Measurements from ENCODE around the gene LRRC37A.
"Not testable (repeated sequence)": the region's sequence is repeated elsewhere in the genome, so short reads cannot be mapped to it uniquely, and the experiment has no call there.

LRRC37A gene

GRCh38 chr17:46294831-46295230 lies at the start of gene LRRC37A:
TSS of gene LRRC37A (plus strand) at chr17:46295131. CDS start at chr17:46295134, 3 bp downstream.
- H3K9me3 ChIP-seq (ENCODE audit: severe bottlenecking); DNase-seq (ENCODE audit: low spot score); H3K27ac ChIP-seq (ENCODE audit: poor library complexity, severe bottlenecking); ATAC-seq (ENCODE audit: low read depth); H3K4me1 ChIP-seq (ENCODE audit: insufficient read depth, poor library complexity, severe bottlenecking); H3K4me3 ChIP-seq (ENCODE audit: severe bottlenecking); H3K36me3 ChIP-seq (ENCODE audit: low read depth); H3K27me3 ChIP-seq (ENCODE audit: insufficient read depth, poor library complexity, severe bottlenecking): not testable (repeated sequence)

DNA sequence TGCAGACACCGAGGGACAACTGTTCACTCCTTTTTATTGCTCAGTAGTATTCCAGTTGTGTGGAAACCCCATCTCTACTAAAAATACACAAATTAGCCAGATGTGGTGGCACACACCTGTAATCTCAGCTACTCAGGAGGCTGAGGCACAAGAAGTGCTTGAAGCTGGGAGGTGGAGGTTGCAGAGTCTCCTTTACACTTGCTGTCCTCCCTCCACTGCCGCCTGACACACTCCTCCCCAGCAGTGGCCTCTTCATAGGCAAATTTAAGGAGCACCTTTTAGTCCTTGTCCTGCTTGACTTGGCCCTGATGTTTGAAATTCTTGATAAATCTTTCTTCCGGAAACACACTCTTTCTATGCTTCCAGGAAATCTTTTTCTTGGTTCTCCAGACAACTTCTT lies 45.8 kb upstream of the LRRC37A start:
- DNase-seq (ENCODE audit: low spot score); H3K27ac ChIP-seq (ENCODE audit: poor library complexity, severe bottlenecking); H3K36me3 ChIP-seq (ENCODE audit: low read depth); H3K9me3 ChIP-seq (ENCODE audit: severe bottlenecking); H3K4me3 ChIP-seq (ENCODE audit: severe bottlenecking); H3K27me3 ChIP-seq (ENCODE audit: insufficient read depth, poor library complexity, severe bottlenecking); H3K4me1 ChIP-seq (ENCODE audit: insufficient read depth, poor library complexity, severe bottlenecking); ATAC-seq (ENCODE audit: low read depth): not testable (repeated sequence)

DNA sequence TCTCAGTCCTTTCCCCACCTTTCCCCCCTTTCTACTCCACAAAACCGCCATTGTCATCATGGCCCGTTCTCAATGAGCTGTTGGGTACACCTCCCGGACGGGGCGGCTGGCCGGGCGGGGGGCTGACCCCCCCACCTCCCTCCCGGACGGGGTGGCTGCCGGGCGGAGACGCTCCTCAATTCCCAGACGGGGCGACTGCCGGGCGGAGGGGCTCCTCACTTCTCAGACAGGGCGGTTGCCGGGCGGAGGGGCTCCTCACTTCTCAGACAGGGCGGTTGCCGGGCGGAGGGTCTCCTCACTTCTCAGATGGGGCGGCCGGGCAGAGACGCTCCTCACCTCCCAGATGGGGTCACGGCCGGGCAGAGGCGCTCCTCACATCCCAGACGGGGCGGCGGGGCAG lies 42.1 kb upstream of the LRRC37A start:
- H3K9me3 ChIP-seq (ENCODE audit: severe bottlenecking); H3K4me1 ChIP-seq (ENCODE audit: insufficient read depth, poor library complexity, severe bottlenecking); DNase-seq (ENCODE audit: low spot score); H3K36me3 ChIP-seq (ENCODE audit: low read depth); H3K27me3 ChIP-seq (ENCODE audit: insufficient read depth, poor library complexity, severe bottlenecking); H3K4me3 ChIP-seq (ENCODE audit: severe bottlenecking); H3K27ac ChIP-seq (ENCODE audit: poor library complexity, severe bottlenecking); ATAC-seq (ENCODE audit: low read depth): not testable (repeated sequence)

GRCh38 chr17:46253722-46254121 lies 41.2 kb upstream of the LRRC37A start:
- not testable (repeated sequence) for H3K27ac ChIP-seq (ENCODE audit: poor library complexity, severe bottlenecking); DNase-seq (ENCODE audit: low spot score); H3K36me3 ChIP-seq (ENCODE audit: low read depth); H3K4me3 ChIP-seq (ENCODE audit: severe bottlenecking); H3K9me3 ChIP-seq (ENCODE audit: severe bottlenecking); H3K4me1 ChIP-seq (ENCODE audit: insufficient read depth, poor library complexity, severe bottlenecking); H3K27me3 ChIP-seq (ENCODE audit: insufficient read depth, poor library complexity, severe bottlenecking)
- TF ChIP-seq, protein P1, sequence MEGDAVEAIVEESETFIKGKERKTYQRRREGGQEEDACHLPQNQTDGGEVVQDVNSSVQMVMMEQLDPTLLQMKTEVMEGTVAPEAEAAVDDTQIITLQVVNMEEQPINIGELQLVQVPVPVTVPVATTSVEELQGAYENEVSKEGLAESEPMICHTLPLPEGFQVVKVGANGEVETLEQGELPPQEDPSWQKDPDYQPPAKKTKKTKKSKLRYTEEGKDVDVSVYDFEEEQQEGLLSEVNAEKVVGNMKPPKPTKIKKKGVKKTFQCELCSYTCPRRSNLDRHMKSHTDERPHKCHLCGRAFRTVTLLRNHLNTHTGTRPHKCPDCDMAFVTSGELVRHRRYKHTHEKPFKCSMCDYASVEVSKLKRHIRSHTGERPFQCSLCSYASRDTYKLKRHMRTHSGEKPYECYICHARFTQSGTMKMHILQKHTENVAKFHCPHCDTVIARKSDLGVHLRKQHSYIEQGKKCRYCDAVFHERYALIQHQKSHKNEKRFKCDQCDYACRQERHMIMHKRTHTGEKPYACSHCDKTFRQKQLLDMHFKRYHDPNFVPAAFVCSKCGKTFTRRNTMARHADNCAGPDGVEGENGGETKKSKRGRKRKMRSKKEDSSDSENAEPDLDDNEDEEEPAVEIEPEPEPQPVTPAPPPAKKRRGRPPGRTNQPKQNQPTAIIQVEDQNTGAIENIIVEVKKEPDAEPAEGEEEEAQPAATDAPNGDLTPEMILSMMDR (IDR thresholded peaks at IDR 0.05; ENCODE audit: poor library complexity, severe bottlenecking), result peak; percentile 67
- peak; percentile 70; the same call in 2 of the 3 replicates for ATAC-seq (ENCODE audit: low read depth)

GRCh38 chr17:46254215-46254614 lies 40.7 kb upstream of the LRRC37A start:
- not testable (repeated sequence) for DNase-seq (ENCODE audit: low spot score); H3K4me1 ChIP-seq (ENCODE audit: insufficient read depth, poor library complexity, severe bottlenecking); H3K9me3 ChIP-seq (ENCODE audit: severe bottlenecking); H3K4me3 ChIP-seq (ENCODE audit: severe bottlenecking); H3K36me3 ChIP-seq (ENCODE audit: low read depth); ATAC-seq (ENCODE audit: low read depth); H3K27ac ChIP-seq (ENCODE audit: poor library complexity, severe bottlenecking); H3K27me3 ChIP-seq (ENCODE audit: insufficient read depth, poor library complexity, severe bottlenecking)

- not testable (repeated sequence) for H3K36me3 ChIP-seq (ENCODE audit: low read depth); H3K27me3 ChIP-seq (ENCODE audit: insufficient read depth, poor library complexity, severe bottlenecking); DNase-seq (ENCODE audit: low spot score); H3K4me3 ChIP-seq (ENCODE audit: severe bottlenecking); H3K4me1 ChIP-seq (ENCODE audit: insufficient read depth, poor library complexity, severe bottlenecking); H3K9me3 ChIP-seq (ENCODE audit: severe bottlenecking); H3K27ac ChIP-seq (ENCODE audit: poor library complexity, severe bottlenecking); ATAC-seq (ENCODE audit: low read depth)
Observed at GRCh38 chr17:46256369-46256768, 38.6 kb upstream of the LRRC37A start.

GRCh38 chr17:46259845-46260661 lies 34.9 kb upstream of the LRRC37A start:
- ATAC-seq (ENCODE audit: low read depth), result peak; percentile 40
- not testable (repeated sequence) for H3K4me3 ChIP-seq (ENCODE audit: severe bottlenecking); H3K36me3 ChIP-seq (ENCODE audit: low read depth); DNase-seq (ENCODE audit: low spot score); H3K27me3 ChIP-seq (ENCODE audit: insufficient read depth, poor library complexity, severe bottlenecking); H3K27ac ChIP-seq (ENCODE audit: poor library complexity, severe bottlenecking); H3K9me3 ChIP-seq (ENCODE audit: severe bottlenecking)
- peaks cover 13% of the 10 kb centered on the region for H3K4me1 ChIP-seq (ENCODE audit: insufficient read depth, poor library complexity, severe bottlenecking)
- TF ChIP-seq, protein P1 (IDR thresholded peaks at IDR 0.05; ENCODE audit: poor library complexity, severe bottlenecking), result peak; percentile 11
